Measurements from ENCODE around the gene WIPF3. TPM values are rescaled to one million over a fixed set of nuclear protein-coding genes. Genes with fewer than 3 reads are reported as not detected.

Gene WIPF3
- total and polyA plus RNA-seq, 2 of the 4 experiments (the other 2 are of a cell fraction), result not detected

DNA sequence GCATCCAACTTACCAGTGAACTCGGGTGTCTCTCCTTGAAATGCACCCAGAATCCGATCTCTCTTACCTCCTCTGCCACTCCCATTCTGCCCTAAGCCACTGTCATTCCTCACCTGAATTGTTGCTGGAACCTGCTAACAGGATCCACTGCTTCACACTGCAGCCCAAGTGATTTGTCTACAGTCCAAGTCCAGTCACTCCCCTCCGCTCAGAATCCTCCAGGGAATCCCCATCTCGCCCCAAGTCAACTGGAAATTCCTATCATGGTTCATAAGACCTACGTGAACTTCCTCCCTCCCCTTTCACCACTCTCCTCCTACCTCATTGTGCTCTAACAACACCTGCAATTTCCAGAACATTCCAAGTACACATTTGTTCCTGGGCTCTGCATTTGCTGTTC, 92.0 kb downstream of the WIPF3 start:
- 74% methylated on average over 2 of the region's 5 CpGs; no CpG with 5 or more reads in 1 of the 2 experiments for WGBS, 2 experiments (ENCODE audit: extremely low coverage in 2 of 2, insufficient read length in 1 of 2)
- ChIA-PET POLR2A (ENCODE audit: unreplicated experiment) (no interaction called here), CTCF (no interaction called here)
- TF ChIP-seq CEBPB (IDR thresholded peaks at IDR 0.05; ENCODE audit: low read depth, low read length) (no peak), SMC3 (IDR thresholded peaks at IDR 0.05; ENCODE audit: low read depth, low read length) (no peak), POLR2A (IDR thresholded peaks at IDR 0.05; ENCODE audit: low read depth, low read length) (no peak), RCOR1 (IDR thresholded peaks at IDR 0.05; ENCODE audit: insufficient replicate concordance, low read length) (no peak), BHLHE40 (IDR thresholded peaks at IDR 0.05; ENCODE audit: low read depth, low read length) (no peak), MXI1 (IDR thresholded peaks at IDR 0.05; ENCODE audit: borderline replicate concordance, low read depth, low read length) (no peak), RAD21 (IDR thresholded peaks at IDR 0.05; ENCODE audit: low read length) (no peak), CTCF (conservative IDR thresholded peaks at IDR 0.05; ENCODE audit: low read depth, low read length) (no peak), MAFK (IDR thresholded peaks at IDR 0.05; ENCODE audit: low read depth, low read length) (no peak), FOS (IDR thresholded peaks at IDR 0.05; ENCODE audit: low read depth, low read length) (no peak), MAZ (IDR thresholded peaks at IDR 0.05; ENCODE audit: borderline replicate concordance, low read depth, low read length) (no peak), RFX5 (IDR thresholded peaks at IDR 0.05; ENCODE audit: low read depth, low read length) (no peak), NFE2L2 (IDR thresholded peaks at IDR 0.05; ENCODE audit: low read depth, low read length) (no peak)
- TF ChIP-seq, protein P1, sequence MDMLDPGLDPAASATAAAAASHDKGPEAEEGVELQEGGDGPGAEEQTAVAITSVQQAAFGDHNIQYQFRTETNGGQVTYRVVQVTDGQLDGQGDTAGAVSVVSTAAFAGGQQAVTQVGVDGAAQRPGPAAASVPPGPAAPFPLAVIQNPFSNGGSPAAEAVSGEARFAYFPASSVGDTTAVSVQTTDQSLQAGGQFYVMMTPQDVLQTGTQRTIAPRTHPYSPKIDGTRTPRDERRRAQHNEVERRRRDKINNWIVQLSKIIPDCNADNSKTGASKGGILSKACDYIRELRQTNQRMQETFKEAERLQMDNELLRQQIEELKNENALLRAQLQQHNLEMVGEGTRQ (IDR thresholded peaks at IDR 0.05; ENCODE audit: low read depth, low read length), result no peak
- TF ChIP-seq, protein P2, sequence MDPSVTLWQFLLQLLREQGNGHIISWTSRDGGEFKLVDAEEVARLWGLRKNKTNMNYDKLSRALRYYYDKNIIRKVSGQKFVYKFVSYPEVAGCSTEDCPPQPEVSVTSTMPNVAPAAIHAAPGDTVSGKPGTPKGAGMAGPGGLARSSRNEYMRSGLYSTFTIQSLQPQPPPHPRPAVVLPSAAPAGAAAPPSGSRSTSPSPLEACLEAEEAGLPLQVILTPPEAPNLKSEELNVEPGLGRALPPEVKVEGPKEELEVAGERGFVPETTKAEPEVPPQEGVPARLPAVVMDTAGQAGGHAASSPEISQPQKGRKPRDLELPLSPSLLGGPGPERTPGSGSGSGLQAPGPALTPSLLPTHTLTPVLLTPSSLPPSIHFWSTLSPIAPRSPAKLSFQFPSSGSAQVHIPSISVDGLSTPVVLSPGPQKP (IDR thresholded peaks at IDR 0.05; ENCODE audit: borderline replicate concordance, low read depth, low read length), result no peak
- no peak overlapping the region for H4K5ac ChIP-seq (ENCODE audit: low read depth, low read length)
- H2AFZ ChIP-seq (replicated peaks; ENCODE audit: low read length, poor library complexity), result no peak overlapping the region
- no peaks in the 10 kb centered on the region; the same call in 1 of the 2 replicates for H3K9me3 ChIP-seq (ENCODE audit: control insufficient read depth, insufficient read depth, low read length)
- H2BK15ac ChIP-seq (ENCODE audit: low read depth, low read length), result no peak overlapping the region
- H3K56ac ChIP-seq (ENCODE audit: extremely low read depth, insufficient read depth, low read length), result no peak overlapping the region
- H3K27me3 ChIP-seq (ENCODE audit: control insufficient read depth, insufficient read depth, low read length), result peaks cover 4% of the 10 kb centered on the region
- no peak overlapping the region for H4K8ac ChIP-seq (ENCODE audit: low read depth in 2 of 2, low read length in 2 of 2)
- H2BK5ac ChIP-seq (ENCODE audit: low read depth, low read length, poor library complexity, severe bottlenecking), result no peak overlapping the region
- in situ Hi-C loops (cut with MboI; ENCODE audit: low sequenced_read_pairs), result no loop called here
- no peaks in the 10 kb centered on the region for H3K4me1 ChIP-seq (ENCODE audit: control insufficient read depth, insufficient read depth, low read length)
- H4K20me1 ChIP-seq (ENCODE audit: insufficient read depth, low read length), result no peaks in the 10 kb centered on the region
- H4K91ac ChIP-seq (ENCODE audit: insufficient read depth, low read depth, low read length), result no peak overlapping the region
- no peak overlapping the region for H3K4me2 ChIP-seq (ENCODE audit: low read depth, low read length)
- DNase-seq (no peak), ATAC-seq (ENCODE audit: low read depth) (no peak)
- H3K23ac ChIP-seq (ENCODE audit: low read depth, low read length), result no peak overlapping the region
- no peak overlapping the region for H3K4ac ChIP-seq (ENCODE audit: low read depth, low read length)
- H3K14ac ChIP-seq (replicated peaks; ENCODE audit: low read depth, low read length), result no peak overlapping the region
- dilution Hi-C loops (cut with HindIII; ENCODE audit: low sequenced_read_pairs, unreplicated experiment), result no loop called here
- no peak overlapping the region for H2BK120ac ChIP-seq (ENCODE audit: low read depth, low read length)
- H2BK20ac ChIP-seq (ENCODE audit: low read depth, low read length), result no peak overlapping the region
- H3K9me1 ChIP-seq (ENCODE audit: insufficient read depth, low read length), result no peaks in the 10 kb centered on the region
- no peaks in the 10 kb centered on the region for H3K36me3 ChIP-seq (ENCODE audit: control insufficient read depth, insufficient read depth, low read length)
- no peak overlapping the region for H2AK9ac ChIP-seq (replicated peaks; ENCODE audit: low read depth, low read length, poor library complexity)
- no TSS peak for BruUV-seq (replicated peaks)
- intact Hi-C loops (cut with micrococcal nuclease), result no loop called here
- H3K18ac ChIP-seq (ENCODE audit: low read depth, low read length), result no peak overlapping the region
- no peaks in the 10 kb centered on the region for H3K79me1 ChIP-seq (ENCODE audit: low read depth in 1 of 2, low read length in 2 of 2)
- H3K4me3 ChIP-seq (ENCODE audit: insufficient read depth, low read depth, low read length), result no peak overlapping the region
- no peak overlapping the region for H2AK5ac ChIP-seq (ENCODE audit: low read depth, low read length)
- no peak overlapping the region for H3K9ac ChIP-seq (ENCODE audit: low read depth, low read length)
- no peak overlapping the region for H3K27ac ChIP-seq (ENCODE audit: insufficient read depth, low read length)

Data from IMR-90 (cell line).